GM23338 (cell line): ENCODE results near the gene LRP1B. TPM values are rescaled to one million over a fixed set of nuclear protein-coding genes. Genes with fewer than 3 reads are reported as not detected.

ENCODE experiments used
- ATAC-seq: fragments of 200-7000 bp; cut with Tn5 transposase; 3 replicates; pipeline ENCODE4 v1.9.1; 2020
- DNase-seq: peaks from one replicate; pipeline ENCODE4 v3.0.0-alpha.2; 2015; ENCODE audit warnings: low spot score
- H2AFZ ChIP-seq: fragments of 200-600 bp; sonication (generic); 2 replicates; pipeline ENCODE4 v1.8.0; 2016; ENCODE audit warnings: antibody characterized with exemption, mild to moderate bottlenecking, moderate library complexity
- H3F3A ChIP-seq: fragments of 200-600 bp; sonication (generic); replicated peaks from 2 replicates; pipeline ENCODE4 v1.8.0; 2017; ENCODE audit warnings: antibody characterized with exemption, mixed run types, low read depth
- H3K27ac ChIP-seq: fragments of 200-600 bp; sonication (generic); 2 replicates; pipeline ENCODE4 v1.6.1; 2016; ENCODE audit warnings: low read depth
- H3K27me3 ChIP-seq: fragments of 200-600 bp; sonication (generic); 2 replicates; pipeline ENCODE4 v1.8.0; 2016; ENCODE audit warnings: mild to moderate bottlenecking, mixed run types, moderate library complexity; ENCODE audit not compliant: insufficient read depth
- H3K36me3 ChIP-seq: fragments of 200-600 bp; sonication (generic); 2 replicates; pipeline ENCODE4 v1.8.0; 2016; ENCODE audit warnings: mild to moderate bottlenecking; ENCODE audit not compliant: insufficient read depth
- H3K4me1 ChIP-seq: fragments of 200-600 bp; sonication (generic); 2 replicates; pipeline ENCODE4 v1.8.0; 2016; ENCODE audit warnings: mild to moderate bottlenecking, moderate library complexity; ENCODE audit not compliant: insufficient read depth
- H3K4me2 ChIP-seq: fragments of 200-600 bp; sonication (generic); 2 replicates; pipeline ENCODE4 v1.7.1; 2017; ENCODE audit warnings: mixed run types
- H3K4me3 ChIP-seq: fragments of 200-600 bp; sonication (generic); 2 replicates; pipeline ENCODE4 v1.6.1; 2016; ENCODE audit warnings: mixed run types
- H3K79me2 ChIP-seq: fragments of 200-600 bp; sonication (generic); replicated peaks from 2 replicates; pipeline ENCODE4 v1.8.0; 2017; ENCODE audit warnings: mild to moderate bottlenecking; ENCODE audit not compliant: insufficient read depth
- H3K9me2 ChIP-seq: fragments of 200-600 bp; sonication (generic); 2 replicates; pipeline ENCODE4 v1.8.0; 2017; ENCODE audit not compliant: insufficient read depth
- H4K20me1 ChIP-seq: fragments of 200-600 bp; sonication (generic); replicated peaks from 2 replicates; pipeline ENCODE4 v1.8.0; 2017; ENCODE audit warnings: mild to moderate bottlenecking; ENCODE audit not compliant: insufficient read depth
- H3K27ac Mint-ChIP-seq: 2 replicates; pipeline ENCODE4 v1.8.0; 2020; ENCODE audit warnings: inconsistent platforms, mild to moderate bottlenecking, moderate library complexity, mixed read lengths
- H3K27me3 Mint-ChIP-seq: 3 replicates; pipeline ENCODE4 v1.8.0; 2022; ENCODE audit warnings: low read depth, mild to moderate bottlenecking, moderate library complexity, mixed read lengths, inconsistent platforms; ENCODE audit not compliant: insufficient read depth, poor library complexity
- H3K36me3 Mint-ChIP-seq: 3 replicates; pipeline ENCODE4 v1.8.0; 2021; ENCODE audit warnings: low read depth, mild to moderate bottlenecking, inconsistent platforms, moderate library complexity, mixed read lengths
- H3K4me1 Mint-ChIP-seq: 3 replicates; pipeline ENCODE4 v1.8.0; 2020; ENCODE audit warnings: mild to moderate bottlenecking, inconsistent platforms, mixed read lengths
- H3K4me3 Mint-ChIP-seq: 3 replicates; pipeline ENCODE4 v1.8.0; 2021; ENCODE audit warnings: moderate library complexity, mild to moderate bottlenecking, inconsistent platforms, mixed read lengths
- H3K9me3 Mint-ChIP-seq: 3 replicates; pipeline ENCODE4 v1.8.0; 2020; ENCODE audit warnings: moderate library complexity, mild to moderate bottlenecking, inconsistent platforms, mixed read lengths
- CTCF ChIP-seq, 2 experiments: fragments of 200-600 bp in 1 of 2; sonication (generic) in 1 of 2; conservative IDR thresholded peaks; 2 replicates each; pipeline versions ENCODE4 v1.5.1 to v1.6.1; 2016 to 2017; ENCODE audit warnings: antibody characterized with exemption in 2 of 2, low read depth in 2 of 2, mild to moderate bottlenecking in 2 of 2, moderate library complexity in 1 of 2
- NANOG ChIP-seq: IDR thresholded peaks from 2 replicates; pipeline ENCODE4 v1.6.1; 2016; ENCODE audit warnings: antibody characterized with exemption, borderline replicate concordance
- STAT1 ChIP-seq: IDR thresholded peaks from one replicate; pipeline ENCODE4 v1.6.1; 2016; ENCODE audit warnings: antibody characterized with exemption; ENCODE audit not compliant: unreplicated experiment
- ZNF114 ChIP-seq: fragments of 250-450 bp; sonication (Bioruptor Pico); IDR thresholded peaks from 2 replicates; pipeline ENCODE4 v1.5.0; 2020; ENCODE audit warnings: mild to moderate bottlenecking, moderate library complexity
- ZNF462 ChIP-seq: fragments of 250-450 bp; sonication (Bioruptor Pico); IDR thresholded peaks from 2 replicates; pipeline ENCODE4 v1.5.0; 2020; ENCODE audit warnings: mild to moderate bottlenecking, moderate library complexity
- polyA plus RNA-seq: library from polyadenylated mRNA; unstranded; fragments of >200 nt; fragmentation: Nextera tagmentation; extraction: Ambion mirVana; gene quantifications from 2 replicates; pipeline ENCODE4 v1.2.1, GENCODE V29; 2016
- total RNA-seq: library from RNA; depleted of rRNA; stranded (reverse); fragments of >200 nt; shearing (Covaris generic); gene quantifications from 2 replicates; pipeline ENCODE4 v1.2.3, GENCODE V29; 2014

LRP1B gene
- total and polyA plus RNA-seq, 2 experiments from 2014 or later = 0.15 to 0.97 TPM

- Mint-ChIP-seq H3K27ac (no peak overlapping the region), H3K9me3 (no peaks in the 10 kb centered on the region), H3K4me1 (peaks cover 5% of the 10 kb centered on the region; the same call in 1 of the 3 replicates), H3K36me3 (no peaks in the 10 kb centered on the region), H3K27me3 (no peaks in the 10 kb centered on the region), H3K4me3 (no peak overlapping the region)
- DNase-seq (no peak), ATAC-seq (no peak)
- Histone ChIP-seq H3K36me3 (no peaks in the 10 kb centered on the region), H3K9me2 (no peaks in the 10 kb centered on the region), H2AFZ (no peak overlapping the region), H3K4me2 (no peak overlapping the region), H3K27ac (no peak overlapping the region), H3K4me1 (peaks cover 8% of the 10 kb centered on the region), H3K4me3 (no peak overlapping the region), H3K79me2 (no peaks in the 10 kb centered on the region), H3F3A (no peaks in the 10 kb centered on the region), H3K27me3 (no peaks in the 10 kb centered on the region), H4K20me1 (no peaks in the 10 kb centered on the region)
- no peak for TF ChIP-seq ZNF462 (CRISPR knock-in tag)
- TF ChIP-seq CTCF (conservative IDR thresholded peaks at IDR 0.05; ENCODE audit: low read depth in 2 of 2) = no peak
- TF ChIP-seq STAT1 = no peak
- no peak for TF ChIP-seq NANOG
- no peak for TF ChIP-seq ZNF114
These were observed 607.6 kb downstream of the LRP1B start for GRCh38 chr2:141523199-141523598.
